Dermis blood vessel endothelial cell (primary cell): ENCODE results near the gene CALML3. TPM values are rescaled to one million over a fixed set of nuclear protein-coding genes. Genes with fewer than 3 reads are reported as not detected.

Experiments
- DNase-seq: peaks from one replicate; pipeline ENCODE4 v3.0.0; 2010
- total RNA-seq: library from RNA; depleted of rRNA; stranded (reverse); fragments of >200 nt; gene quantifications from 2 replicates; pipeline ENCODE4 v1.2.3, GENCODE V29; 2014

CALML3 gene
- total RNA-seq, 1 donor from 2014 or later: not detected

GRCh38 chr10:5508161-5508604 lies 16.6 kb upstream of the CALML3 start:
- no peak for DNase-seq

GRCh38 chr10:5508786-5509185 lies 16.0 kb upstream of the CALML3 start:
- DNase-seq: no peak

GRCh38 chr10:5509236-5509635 lies 15.5 kb upstream of the CALML3 start:
- no peak for DNase-seq

GRCh38 chr10:5509691-5510090 lies 15.1 kb upstream of the CALML3 start:
- DNase-seq: no peak

- no peak for DNase-seq
Measured at GRCh38 chr10:5510281-5511072, 14.3 kb upstream of the CALML3 start.

- no peak for DNase-seq
Measured at GRCh38 chr10:5511231-5511884, 13.4 kb upstream of the CALML3 start.

GRCh38 chr10:5511885-5512280 lies 12.9 kb upstream of the CALML3 start:
- DNase-seq: no peak

- no peak for DNase-seq
Measured at GRCh38 chr10:5512331-5512730, 12.4 kb upstream of the CALML3 start.

GRCh38 chr10:5512881-5513612 lies 11.7 kb upstream of the CALML3 start:
- DNase-seq: no peak

- DNase-seq: no peak
Measured at GRCh38 chr10:5514226-5514850, 10.4 kb upstream of the CALML3 start.

- DNase-seq: no peak
Measured at GRCh38 chr10:5515948-5516761, 8.6 kb upstream of the CALML3 start.

- DNase-seq: no peak
Measured at GRCh38 chr10:5517546-5517945, 7.2 kb upstream of the CALML3 start.

- DNase-seq: no peak
Measured at GRCh38 chr10:5518143-5518542, 6.6 kb upstream of the CALML3 start.

- no peak for DNase-seq
Measured at GRCh38 chr10:5519054-5519453, 5.7 kb upstream of the CALML3 start.

- DNase-seq: no peak
Measured at GRCh38 chr10:5522913-5523560, 1.7 kb upstream of the CALML3 start.

GRCh38 chr10:5523796-5524574 lies 776 bp upstream of the CALML3 start:
- DNase-seq: no peak

- no peak for DNase-seq
Measured at GRCh38 chr10:5525561-5526341, 990 bp downstream of the CALML3 start.

- no peak for DNase-seq
Measured at GRCh38 chr10:5526691-5527331, 2.0 kb downstream of the CALML3 start.
